Body of pancreas (tissue), 4 donors: Measurements from ENCODE around the gene CXCR6. TPM values are rescaled to one million over a fixed set of nuclear protein-coding genes. Genes with fewer than 3 reads are reported as not detected.

ENCODE experiments used
- ATAC-seq: fragments of 150-250 bp; one replicate; pipeline ENCODE4 v1.9.1; 2016
- DNase-seq, 4 donors: peaks; one replicate each; pipeline ENCODE4 v3.0.0-alpha.2; 2019
- H3K27ac ChIP-seq, 4 donors: fragments of 200-600 bp; sonication (generic); 1 replicate in 3 of 4; 2 replicates in 1 of 4; pipeline versions ENCODE4 v1.5.1 to v1.6.1; 2016 to 2019; ENCODE audit warnings: mild to moderate bottlenecking in 1 of 4, mixed read lengths in 1 of 4, moderate library complexity in 1 of 4
- H3K27me3 ChIP-seq, 2 donors: fragments of 200-600 bp; sonication (generic); one replicate each; pipeline ENCODE4 v1.6.0; 2016; ENCODE audit warnings: mild to moderate bottlenecking in 1 of 2
- H3K36me3 ChIP-seq, 2 donors: fragments of 200-600 bp; sonication (generic); replicated peaks in 1 of 2; 2 replicates each; pipeline ENCODE4 v1.5.1; 2016; ENCODE audit warnings: low read depth in 2 of 2; ENCODE audit not compliant: insufficient read depth in 1 of 2
- H3K4me1 ChIP-seq: fragments of 200-600 bp; sonication (generic); one replicate; pipeline ENCODE4 v1.6.0; 2016
- H3K4me3 ChIP-seq, 2 donors: fragments of 200-600 bp; sonication (generic); 1 replicate in 1 of 2; 2 replicates in 1 of 2; pipeline ENCODE4 v1.5.1; 2016 to 2019
- H3K9me3 ChIP-seq, 3 donors: fragments of 200-600 bp; sonication (generic); 1 replicate in 2 of 3; 2 replicates in 1 of 3; pipeline ENCODE4 v1.5.1; 2016
- POLR2A ChIP-seq, 3 donors: fragments of 450-650 bp; IDR thresholded peaks; one replicate each; pipeline ENCODE4 v1.6.1; 2016; ENCODE audit warnings: antibody characterized with exemption in 3 of 3, mild to moderate bottlenecking in 2 of 3
- WGBS, 2 donors: methylation state at CpG; one replicate each; pipeline ENCODE4 v1.1.5; 2017; 5-methylcytosine and 5-hydroxymethylcytosine counted together
- intact Hi-C: fragments of 100-400 bp; cut with DNase I; formaldehyde crosslinking; loops from one replicate; pipeline ENCODE4 v1.15.1; 2023
- small RNA-seq: library from RNA; depleted of rRNA; stranded (forward); fragments of <200 nt; gene quantifications from one replicate; pipeline ENCODE3, GENCODE V24; 2016
- total RNA-seq, 2 donors: library from RNA; depleted of rRNA; stranded (reverse); fragments of >200 nt; gene quantifications; one replicate each; pipeline ENCODE4 v1.1.0, GENCODE V29; 2016
- TF ChIP-seq, protein P1 (sequence below), 7 experiments: fragments of 450-650 bp in 4 of 7; fragments of 200-600 bp in 3 of 7; sonication (generic) in 3 of 7; IDR thresholded peaks; one replicate each; pipeline ENCODE4 v1.5.1; 2016 to 2019; ENCODE audit warnings: antibody characterized with exemption in 7 of 7

CXCR6 gene
- total RNA-seq, 2 donors from 2014 or later: 2.9 TPM; not detected in 1

- no peak overlapping the region for H3K27ac ChIP-seq
- H3K27me3 ChIP-seq: no peaks in the 10 kb centered on the region
- H3K4me1 ChIP-seq: peaks cover 22% of the 10 kb centered on the region
- WGBS, 2 donors: 59 to 76% methylated on average over 2 of the region's 2 CpGs
- no peaks in the 10 kb centered on the region for H3K36me3 ChIP-seq
- no peak overlapping the region for H3K4me3 ChIP-seq
- H3K9me3 ChIP-seq: no peaks in the 10 kb centered on the region
- no peak for ATAC-seq
- no peak for DNase-seq
- intact Hi-C loops: no loop called here
- TF ChIP-seq POLR2A (IDR thresholded peaks at IDR 0.05): no peak
- TF ChIP-seq, protein P1, sequence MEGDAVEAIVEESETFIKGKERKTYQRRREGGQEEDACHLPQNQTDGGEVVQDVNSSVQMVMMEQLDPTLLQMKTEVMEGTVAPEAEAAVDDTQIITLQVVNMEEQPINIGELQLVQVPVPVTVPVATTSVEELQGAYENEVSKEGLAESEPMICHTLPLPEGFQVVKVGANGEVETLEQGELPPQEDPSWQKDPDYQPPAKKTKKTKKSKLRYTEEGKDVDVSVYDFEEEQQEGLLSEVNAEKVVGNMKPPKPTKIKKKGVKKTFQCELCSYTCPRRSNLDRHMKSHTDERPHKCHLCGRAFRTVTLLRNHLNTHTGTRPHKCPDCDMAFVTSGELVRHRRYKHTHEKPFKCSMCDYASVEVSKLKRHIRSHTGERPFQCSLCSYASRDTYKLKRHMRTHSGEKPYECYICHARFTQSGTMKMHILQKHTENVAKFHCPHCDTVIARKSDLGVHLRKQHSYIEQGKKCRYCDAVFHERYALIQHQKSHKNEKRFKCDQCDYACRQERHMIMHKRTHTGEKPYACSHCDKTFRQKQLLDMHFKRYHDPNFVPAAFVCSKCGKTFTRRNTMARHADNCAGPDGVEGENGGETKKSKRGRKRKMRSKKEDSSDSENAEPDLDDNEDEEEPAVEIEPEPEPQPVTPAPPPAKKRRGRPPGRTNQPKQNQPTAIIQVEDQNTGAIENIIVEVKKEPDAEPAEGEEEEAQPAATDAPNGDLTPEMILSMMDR (IDR thresholded peaks at IDR 0.05): no peak
Measured at GRCh38 chr3:45997942-45998341, 54.7 kb downstream of the CXCR6 start.

Small RNA genes within 50 kb of the gene (small RNA-seq; reads per million reads assigned to genes)
- not detected for gene RF00019

Other genes starting within 250 kb of the CXCR6 start
- gene SLC6A20, start 146.9 kb upstream of the CXCR6 start, total RNA-seq: 1 to 10 TPM; 4.7 to 5.3 TPM
- 10 to 100 TPM; 12.5 to 14.5 TPM for gene LZTFL1, start 101.3 kb upstream of the CXCR6 start, total RNA-seq
- not detected for gene CCR9, start 56.9 kb upstream of the CXCR6 start, total RNA-seq
- gene FYCO1, start 52.4 kb downstream of the CXCR6 start, total RNA-seq: 10 to 100 TPM; 20.0 to 25.4 TPM
- gene XCR1, start 84.0 kb downstream of the CXCR6 start, total RNA-seq: not detected